Measurements from ENCODE around the gene DDO.
A peak's percentile ranks its signal among the peaks of the same experiment; 100 is the strongest.
"Not testable (repeated sequence)": the region's sequence is repeated elsewhere in the genome, so short reads cannot be mapped to it uniquely, and the experiment has no call there.

The DDO gene

GRCh38 chr6:110366975-110367374 lies 48.4 kb downstream of the DDO start:
- DNase-seq = no peak

- no peak for DNase-seq
Measured at GRCh38 chr6:110366256-110366655, 49.1 kb downstream of the DDO start.

DNA sequence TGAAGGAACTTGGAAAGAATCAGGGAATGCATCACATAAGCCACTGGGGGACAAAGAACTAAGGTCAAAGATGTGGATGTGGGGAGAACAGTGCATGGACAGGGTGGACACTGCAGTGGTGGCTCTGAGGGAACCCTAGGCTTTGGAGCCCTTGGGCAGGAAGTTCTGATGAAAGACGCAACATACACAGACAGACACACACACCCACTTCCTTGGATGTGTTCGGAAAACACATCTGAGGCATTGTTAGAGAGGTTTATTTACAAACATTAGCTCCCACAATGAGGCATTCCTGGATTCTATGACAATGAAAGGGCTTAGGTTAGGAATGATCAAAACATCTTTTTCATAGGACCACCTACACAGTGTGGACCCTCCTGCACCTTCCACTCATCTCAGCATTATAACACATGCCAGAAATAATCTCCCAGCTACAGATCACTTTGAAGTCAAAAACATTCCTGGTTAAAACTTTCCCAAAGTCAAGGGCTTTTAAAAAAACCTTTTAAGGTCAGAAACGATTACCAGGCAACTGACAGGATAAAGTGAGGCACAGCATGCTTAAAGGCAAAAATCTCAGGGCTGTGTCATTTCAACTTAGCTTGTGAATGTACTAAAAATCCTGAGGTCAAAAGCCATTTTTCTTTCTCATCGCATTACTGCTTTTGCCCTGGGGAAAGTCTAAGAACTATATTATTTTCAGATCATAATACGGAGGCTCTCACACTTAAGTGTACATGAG lies 50.8 kb downstream of the DDO start:
- no peak for DNase-seq

GRCh38 chr6:110363748-110364147 lies 51.6 kb downstream of the DDO start:
- DNase-seq = no peak

- DNase-seq = no peak
Measured at GRCh38 chr6:110360676-110361075, 54.7 kb downstream of the DDO start.

DNA sequence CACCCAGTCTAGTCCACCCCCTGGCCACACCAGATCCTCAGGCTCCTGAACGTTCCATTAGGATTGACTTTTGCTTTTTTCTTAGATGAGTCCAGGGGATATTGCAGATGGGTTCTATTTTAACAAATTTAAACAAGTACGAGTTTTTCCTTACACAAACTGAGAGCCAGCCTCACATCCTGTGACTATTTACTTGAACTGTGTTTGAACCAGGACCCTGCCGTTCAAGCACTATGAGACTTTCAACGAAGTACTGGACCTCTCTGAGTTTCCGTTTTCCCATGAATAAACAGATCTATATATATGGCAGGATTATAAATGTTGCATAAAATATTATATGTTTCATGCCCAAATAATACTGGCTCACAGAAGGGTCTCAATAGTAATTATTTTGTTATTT lies 55.8 kb downstream of the DDO start:
- DNase-seq = no peak

DNA sequence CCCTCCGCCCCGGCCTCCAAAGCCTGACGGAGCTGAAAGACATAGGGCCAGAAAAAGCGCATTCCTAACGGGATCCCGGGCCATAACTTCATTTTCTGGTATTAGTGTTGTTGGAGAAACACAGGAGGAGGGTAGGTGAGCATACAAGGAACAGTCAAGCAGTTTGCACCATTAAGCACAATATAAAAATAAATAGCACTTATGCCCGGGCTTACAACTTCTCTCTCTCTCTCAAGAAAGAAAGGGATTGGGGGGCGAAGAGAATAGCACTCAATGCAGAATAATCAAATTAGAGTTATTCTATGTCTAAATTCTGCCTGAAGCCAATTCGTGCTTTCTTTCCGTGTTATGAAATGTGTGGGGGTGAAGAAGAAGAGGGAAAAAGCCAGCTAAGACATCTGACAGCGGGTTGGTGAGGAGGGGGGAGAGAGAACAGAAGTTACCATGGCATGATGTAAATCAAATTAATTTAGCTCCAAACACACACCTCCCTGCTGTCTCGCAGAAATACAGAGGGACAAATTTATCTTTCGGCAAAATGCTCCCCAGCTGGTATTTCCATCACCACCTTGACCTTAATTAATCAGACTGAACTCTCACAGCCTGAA lies 56.7 kb downstream of the DDO start:
- no peak for DNase-seq

DNA sequence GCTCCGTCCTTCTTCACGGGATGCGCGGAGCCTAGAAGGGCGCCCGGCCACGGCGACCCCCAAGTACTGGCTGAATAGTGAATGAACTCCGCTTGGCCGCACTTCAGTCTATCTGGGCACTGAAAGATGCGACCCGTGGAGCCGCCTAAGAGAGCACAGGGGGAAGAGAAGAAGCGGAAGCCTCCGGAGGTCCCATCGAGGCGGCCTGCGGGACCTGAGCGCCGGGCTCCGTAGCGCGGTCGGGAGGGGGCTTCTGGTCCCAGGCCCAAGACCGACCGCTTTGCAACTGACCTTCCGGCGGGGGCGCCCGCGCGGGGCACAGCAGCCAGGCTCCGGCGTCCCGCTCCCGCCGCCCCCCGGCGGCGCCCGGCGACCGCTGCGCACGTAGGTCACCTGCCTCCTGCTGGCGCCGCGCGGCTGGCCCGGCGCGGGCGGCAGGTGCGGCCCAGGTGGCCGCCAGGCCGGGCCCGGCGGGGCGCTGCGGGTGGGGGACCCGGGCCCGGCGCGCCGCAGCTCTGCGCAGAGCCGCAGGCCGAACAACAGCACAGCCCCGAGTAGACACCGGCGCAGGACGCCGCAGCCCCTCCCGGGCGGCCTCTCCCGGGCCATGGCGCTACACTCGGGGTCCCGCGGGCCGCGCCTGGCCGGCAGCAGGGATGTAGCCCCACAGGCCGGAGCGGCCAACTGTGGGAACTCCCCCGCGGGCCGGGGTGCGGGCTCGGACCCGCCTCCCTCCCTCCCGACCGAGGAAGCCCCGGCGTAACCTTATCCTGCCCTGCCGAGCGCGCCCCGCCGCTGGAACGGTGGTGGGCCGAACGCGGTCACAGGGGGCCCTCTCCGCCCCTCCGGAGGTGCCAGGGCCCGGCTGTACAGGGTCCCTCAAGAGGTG lies 57.5 kb downstream of the DDO start, which contains the start of gene METTL24:
TSS of gene METTL24 (minus strand) at position 686 of the 889 bp plus-strand sequence. CDS start at position 609, 77 bp downstream.
- DNase-seq = no peak

- no peak for DNase-seq
Measured at GRCh38 chr6:110357298-110357663, 58.1 kb downstream of the DDO start.

DNA sequence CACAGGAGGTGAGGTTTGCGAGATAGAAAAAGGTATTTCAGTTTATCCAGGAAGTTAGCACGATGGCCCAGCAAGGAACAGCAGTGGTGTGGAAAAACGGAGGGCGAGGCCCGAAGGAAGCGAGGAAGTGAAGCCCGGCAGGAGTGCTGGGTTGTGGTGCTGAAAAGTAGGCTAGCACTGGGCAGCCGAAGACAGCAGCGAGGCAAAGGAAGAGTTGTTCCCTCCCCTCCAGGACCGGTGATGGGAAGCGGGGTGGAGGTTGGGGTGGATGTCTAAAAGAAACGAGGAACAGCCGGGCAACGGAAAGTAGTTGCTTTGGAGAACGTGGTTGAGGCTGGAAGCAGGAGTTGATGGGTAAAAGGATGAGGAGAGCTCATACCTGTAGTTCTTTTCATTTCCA lies 58.6 kb downstream of the DDO start:
- DNase-seq = no peak

GRCh38 chr6:110355727-110356126 lies 59.6 kb downstream of the DDO start:
- DNase-seq = no peak

DNA sequence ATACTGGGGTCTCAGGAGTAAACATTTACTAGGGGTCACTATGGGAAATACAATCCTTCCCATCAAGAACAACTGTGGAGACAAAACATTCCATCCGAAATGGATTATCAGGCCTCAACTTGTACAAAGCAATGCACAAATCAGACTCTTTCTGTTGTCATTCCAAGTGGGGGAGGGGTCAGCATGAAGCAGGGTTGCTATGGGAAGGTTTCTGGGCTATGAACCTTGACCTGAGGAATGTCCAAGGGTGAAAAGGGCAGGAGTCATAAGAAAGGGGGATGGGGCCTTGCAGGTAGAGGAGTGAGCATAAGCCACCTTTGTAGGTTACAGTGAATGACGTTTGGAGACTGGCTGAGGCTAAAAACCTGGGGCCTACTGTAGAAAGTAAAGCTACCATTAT lies 60.4 kb downstream of the DDO start:
- DNase-seq = no peak

- no peak for DNase-seq
Measured at GRCh38 chr6:110354153-110354552, 61.2 kb downstream of the DDO start.

- DNase-seq = no peak
Measured at GRCh38 chr6:110353457-110354001, 61.8 kb downstream of the DDO start.

- no peak for DNase-seq
Measured at GRCh38 chr6:110352563-110353262, 62.7 kb downstream of the DDO start.

GRCh38 chr6:110351986-110352385 lies 63.4 kb downstream of the DDO start:
- no peak for DNase-seq

DNA sequence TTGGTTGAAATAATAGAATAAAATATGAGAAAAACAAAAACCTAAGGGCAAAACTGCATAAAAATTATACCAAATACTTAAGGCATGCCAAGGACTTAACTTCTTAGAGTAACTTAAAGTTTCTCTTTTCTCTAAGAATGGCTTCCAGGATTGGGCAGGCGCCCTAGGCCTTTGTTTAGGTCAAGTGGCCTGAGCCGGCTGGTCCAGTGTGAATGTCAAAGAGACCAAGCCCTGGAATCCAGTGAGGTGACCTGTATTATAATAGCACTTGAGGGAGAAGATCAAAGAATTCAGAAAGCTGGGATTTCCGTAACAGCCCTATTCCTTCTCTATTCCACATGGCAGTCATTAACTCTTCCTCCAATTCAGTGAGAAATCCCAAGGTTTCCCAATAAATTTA lies 63.8 kb downstream of the DDO start:
- DNase-seq = no peak

GRCh38 chr6:110350593-110350992 lies 64.8 kb downstream of the DDO start:
- DNase-seq = not testable (repeated sequence)

DNA sequence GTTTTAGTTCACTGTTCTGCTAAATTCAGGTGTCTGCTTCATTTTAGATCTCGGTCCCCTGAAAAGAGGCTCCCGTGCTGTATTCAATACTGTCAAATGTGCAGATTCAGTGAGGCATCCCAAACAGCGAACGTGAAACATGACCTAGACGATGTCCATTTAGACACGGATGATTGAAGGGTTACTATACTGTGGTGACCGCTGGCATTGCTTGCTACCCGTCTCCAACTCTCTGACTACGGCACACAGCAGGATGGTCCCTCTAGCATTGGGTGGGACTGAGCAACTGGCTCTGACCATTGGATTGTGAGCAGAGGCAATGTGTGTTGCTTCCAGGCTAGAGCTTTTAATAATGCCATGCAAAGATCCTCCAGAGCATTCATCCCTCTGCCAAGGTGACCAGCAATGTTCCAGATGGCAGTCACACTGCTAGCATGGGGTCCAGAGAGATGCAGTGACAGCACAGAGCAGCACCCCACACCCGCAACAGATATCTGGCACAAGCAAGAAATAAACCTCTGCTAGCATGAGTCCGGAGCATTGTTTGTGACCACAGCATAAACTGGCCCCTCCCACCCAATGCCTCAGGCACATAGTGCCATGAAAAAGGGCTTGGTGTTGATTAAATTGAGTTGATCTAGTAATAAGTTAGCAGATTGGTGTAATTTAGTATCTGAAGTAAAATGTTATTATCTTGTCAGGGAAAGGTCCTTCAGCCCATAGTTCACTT lies 66.2 kb downstream of the DDO start:
- no peak for DNase-seq

DNA sequence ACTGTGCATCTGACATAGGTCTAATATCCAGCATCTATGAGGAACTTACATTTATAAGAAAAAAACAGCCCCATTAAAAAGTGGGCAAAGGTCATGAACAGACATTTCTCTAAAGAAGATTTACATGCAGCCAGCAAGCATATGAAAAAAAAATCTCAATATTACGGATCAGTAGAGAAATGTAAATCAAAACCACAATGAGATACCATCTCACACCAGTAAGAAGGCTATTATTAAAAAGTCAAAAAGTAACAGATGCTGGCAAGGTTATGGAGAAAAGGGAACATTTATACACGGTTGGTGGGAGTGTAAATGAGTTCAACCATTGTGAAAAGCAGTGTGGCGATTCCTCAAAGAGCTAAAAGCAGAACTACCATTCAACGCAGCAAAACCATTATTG lies 70.3 kb downstream of the DDO start:
- peak; percentile 22 for DNase-seq

GRCh38 chr6:110342759-110343158 lies 72.6 kb downstream of the DDO start:
- no peak for DNase-seq
